GM12878 (cell line): ENCODE data around the gene CTSD.

Experiments
- MXI1 ChIP-seq: fragments of 150-350 bp; IDR thresholded peaks from 2 replicates; pipeline ENCODE4 v1.6.1; 2011; ENCODE audit warnings: low read depth, mild to moderate bottlenecking, inconsistent platforms, low read length, improper control_type of control experiment
- NFYB ChIP-seq: IDR thresholded peaks from 2 replicates; pipeline ENCODE4 v1.6.1; 2011; ENCODE audit warnings: low read depth, mild to moderate bottlenecking, low read length, improper control_type of control experiment, moderate library complexity; ENCODE audit not compliant: insufficient read depth
- POLR2AphosphoS5 ChIP-seq: IDR thresholded peaks from 2 replicates; pipeline ENCODE4 v1.6.1; 2011; ENCODE audit warnings: mild to moderate bottlenecking, low read length, inconsistent platforms
- TCF12 ChIP-seq: IDR thresholded peaks from 2 replicates; pipeline ENCODE4 v1.6.1; 2011; ENCODE audit warnings: low read depth, mild to moderate bottlenecking, low read length
- TF ChIP-seq, protein P1 (sequence below), 3 experiments: IDR thresholded peaks in 2 of 3; conservative IDR thresholded peaks in 1 of 3; 2 replicates each; pipeline ENCODE4 v1.5.1; 2011; ENCODE audit warnings: low read depth in 3 of 3, low read length in 3 of 3, mild to moderate bottlenecking in 3 of 3, control low read depth in 2 of 3, moderate library complexity in 2 of 3, inconsistent platforms in 1 of 3, mixed read lengths in 1 of 3; ENCODE audit not compliant: control insufficient read depth in 2 of 3, insufficient read depth in 1 of 3; ENCODE audit errors: extremely low read depth in 1 of 3

DNA sequence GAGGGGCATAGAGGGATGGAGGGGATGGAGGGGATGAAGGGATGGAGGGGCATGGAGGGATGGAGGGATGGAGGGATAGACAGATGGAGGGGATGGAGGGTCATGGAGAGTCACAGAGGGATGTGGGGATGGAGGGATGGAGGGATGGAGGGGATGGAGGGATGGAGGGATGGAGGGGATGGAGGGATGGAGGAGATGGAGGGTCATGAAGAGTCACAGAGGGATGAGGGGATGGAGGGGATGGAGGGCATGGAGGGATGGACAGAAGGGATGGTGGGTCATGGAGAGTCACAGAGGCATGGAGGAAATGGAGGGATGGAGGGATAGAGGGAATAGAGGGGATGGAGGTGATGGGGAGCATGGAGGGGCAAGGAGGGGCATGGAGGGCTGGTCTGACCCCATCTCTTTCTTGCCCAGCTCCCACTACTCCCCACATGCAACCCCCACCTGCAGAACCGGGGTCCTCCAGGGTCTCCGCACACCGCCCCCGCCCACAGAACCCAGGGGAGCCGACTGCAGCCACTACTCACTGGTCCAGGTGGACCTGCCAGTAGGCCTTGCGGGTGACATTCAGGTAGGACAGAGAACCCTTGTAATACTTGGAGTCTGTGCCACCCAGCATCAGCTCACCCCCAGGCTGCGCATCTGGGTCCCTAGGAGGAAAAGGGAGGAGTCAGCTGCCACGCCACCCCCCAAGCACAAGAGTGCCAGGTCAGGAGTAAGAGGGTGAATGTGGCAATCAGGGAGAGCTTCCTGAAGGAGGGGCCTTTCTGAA is 9.2 kb downstream of the CTSD start:
- TF ChIP-seq MXI1 (no peak), TCF12 (no peak), POLR2AphosphoS5 (no peak), NFYB (no peak)
- TF ChIP-seq, protein P1, sequence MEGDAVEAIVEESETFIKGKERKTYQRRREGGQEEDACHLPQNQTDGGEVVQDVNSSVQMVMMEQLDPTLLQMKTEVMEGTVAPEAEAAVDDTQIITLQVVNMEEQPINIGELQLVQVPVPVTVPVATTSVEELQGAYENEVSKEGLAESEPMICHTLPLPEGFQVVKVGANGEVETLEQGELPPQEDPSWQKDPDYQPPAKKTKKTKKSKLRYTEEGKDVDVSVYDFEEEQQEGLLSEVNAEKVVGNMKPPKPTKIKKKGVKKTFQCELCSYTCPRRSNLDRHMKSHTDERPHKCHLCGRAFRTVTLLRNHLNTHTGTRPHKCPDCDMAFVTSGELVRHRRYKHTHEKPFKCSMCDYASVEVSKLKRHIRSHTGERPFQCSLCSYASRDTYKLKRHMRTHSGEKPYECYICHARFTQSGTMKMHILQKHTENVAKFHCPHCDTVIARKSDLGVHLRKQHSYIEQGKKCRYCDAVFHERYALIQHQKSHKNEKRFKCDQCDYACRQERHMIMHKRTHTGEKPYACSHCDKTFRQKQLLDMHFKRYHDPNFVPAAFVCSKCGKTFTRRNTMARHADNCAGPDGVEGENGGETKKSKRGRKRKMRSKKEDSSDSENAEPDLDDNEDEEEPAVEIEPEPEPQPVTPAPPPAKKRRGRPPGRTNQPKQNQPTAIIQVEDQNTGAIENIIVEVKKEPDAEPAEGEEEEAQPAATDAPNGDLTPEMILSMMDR (IDR thresholded peaks at IDR 0.05 in 2 of 3, conservative IDR thresholded peaks at IDR 0.05 in 1 of 3; ENCODE audit: control insufficient read depth in 2 of 3, extremely low read depth in 1 of 3, insufficient read depth in 1 of 3, low read depth in 3 of 3, low read length in 3 of 3), result no peak
